Hepatocyte (in vitro differentiated cells): ENCODE results near the gene ZNF664. TPM values are rescaled to one million over a fixed set of nuclear protein-coding genes. Genes with fewer than 3 reads are reported as not detected.

Experiments used
- DNase-seq: peaks from one replicate; pipeline ENCODE4 v3.0.0-alpha.2; 2016; ENCODE audit warnings: low spot score
- H2AFZ ChIP-seq: fragments of 200-600 bp; sonication (generic); 2 replicates; pipeline ENCODE4 v1.6.0; 2016; ENCODE audit warnings: antibody characterized with exemption, mild to moderate bottlenecking
- H3K27ac ChIP-seq: fragments of 200-600 bp; sonication (generic); 2 replicates; pipeline ENCODE4 v1.5.1; 2016; ENCODE audit warnings: mild to moderate bottlenecking
- H3K27me3 ChIP-seq: fragments of 200-600 bp; sonication (generic); 2 replicates; pipeline ENCODE4 v1.6.1; 2016
- H3K36me3 ChIP-seq: fragments of 200-600 bp; sonication (generic); replicated peaks from 2 replicates; pipeline ENCODE4 v1.5.1; 2016; ENCODE audit warnings: low read depth; ENCODE audit not compliant: insufficient read depth
- H3K4me1 ChIP-seq: fragments of 200-600 bp; sonication (generic); 2 replicates; pipeline ENCODE4 v1.5.1; 2016; ENCODE audit warnings: mild to moderate bottlenecking, moderate library complexity; ENCODE audit not compliant: insufficient read depth
- H3K4me2 ChIP-seq: fragments of 200-600 bp; sonication (generic); 2 replicates; pipeline ENCODE4 v1.6.0; 2016
- H3K4me3 ChIP-seq: fragments of 200-600 bp; sonication (generic); 2 replicates; pipeline ENCODE4 v1.5.1; 2016; ENCODE audit warnings: mild to moderate bottlenecking
- H3K79me2 ChIP-seq: fragments of 200-600 bp; sonication (generic); 2 replicates; pipeline ENCODE4 v1.6.0; 2017; ENCODE audit warnings: mild to moderate bottlenecking
- H3K9me2 ChIP-seq: fragments of 200-600 bp; sonication (generic); replicated peaks from 2 replicates; pipeline ENCODE4 v1.6.0; 2017; ENCODE audit warnings: mild to moderate bottlenecking; ENCODE audit not compliant: insufficient read depth
- H3K9me3 ChIP-seq: fragments of 200-600 bp; sonication (generic); 2 replicates; pipeline ENCODE4 v1.5.1; 2016; ENCODE audit warnings: low read depth, mild to moderate bottlenecking
- H4K20me1 ChIP-seq: fragments of 200-600 bp; sonication (generic); 2 replicates; pipeline ENCODE4 v1.6.0; 2016; ENCODE audit warnings: mild to moderate bottlenecking; ENCODE audit not compliant: insufficient read depth, poor library complexity, severe bottlenecking
- CTCF ChIP-seq: fragments of 200-600 bp; sonication (generic); IDR thresholded peaks from 2 replicates; pipeline ENCODE4 v1.5.1; 2016; ENCODE audit warnings: antibody characterized with exemption, mild to moderate bottlenecking; ENCODE audit not compliant: poor library complexity
- EZH2 ChIP-seq: fragments of 200-600 bp; sonication (generic); IDR thresholded peaks from 2 replicates; pipeline ENCODE4 v1.6.1; 2016; ENCODE audit warnings: antibody characterized with exemption, mild to moderate bottlenecking, borderline replicate concordance
- EZH2phosphoT487 ChIP-seq: fragments of 200-600 bp; sonication (generic); IDR thresholded peaks from one replicate; pipeline ENCODE4 v1.6.1; 2018; ENCODE audit warnings: antibody characterized with exemption, mild to moderate bottlenecking, low read depth, moderate library complexity; ENCODE audit not compliant: unreplicated experiment, severe bottlenecking
- WGBS: methylation state at CpG from one replicate; pipeline ENCODE4 v1.1.6; 2016; ENCODE audit warnings: low lambda C conversion rate; ENCODE audit errors: missing lambda C conversion rate; 5-methylcytosine and 5-hydroxymethylcytosine counted together
- polyA plus RNA-seq: library from polyadenylated mRNA; unstranded; fragments of >200 nt; fragmentation: Nextera tagmentation; extraction: Ambion mirVana; gene quantifications from 2 replicates; pipeline ENCODE4 v1.2.1, GENCODE V29; 2016
- total RNA-seq: library from RNA; depleted of rRNA; stranded (reverse); fragments of >200 nt; gene quantifications from 2 replicates; pipeline ENCODE4 v1.2.3, GENCODE V29; 2014

ZNF664 gene
- total and polyA plus RNA-seq, 2 experiments from 2014 or later: 17.6 to 80.4 TPM

- H3K4me3 ChIP-seq: no peak overlapping the region
- peaks cover 4% of the 10 kb centered on the region for H3K4me1 ChIP-seq
- H2AFZ ChIP-seq: no peak overlapping the region
- WGBS: 68% methylated on average over 8 of the region's 8 CpGs
- H3K4me2 ChIP-seq: no peak overlapping the region
- H3K27me3 ChIP-seq: no peaks in the 10 kb centered on the region
- TF ChIP-seq EZH2 (no peak), EZH2phosphoT487 (no peak), CTCF (no peak)
- H3K36me3 ChIP-seq: no peaks in the 10 kb centered on the region
- no peak overlapping the region for H3K27ac ChIP-seq
- H3K9me2 ChIP-seq: no peaks in the 10 kb centered on the region
- H4K20me1 ChIP-seq: no peaks in the 10 kb centered on the region
- H3K9me3 ChIP-seq: no peaks in the 10 kb centered on the region
- no peak for DNase-seq
- H3K79me2 ChIP-seq: peaks cover 31% of the 10 kb centered on the region
These were observed 14.6 kb upstream of the ZNF664 start for GRCh38 chr12:123958462-123958861.

GRCh38 chr12:123958876-123959275 lies 14.1 kb upstream of the ZNF664 start:
- Histone ChIP-seq H3K9me2 (no peaks in the 10 kb centered on the region), H3K27me3 (no peaks in the 10 kb centered on the region), H3K4me3 (no peak overlapping the region), H4K20me1 (no peaks in the 10 kb centered on the region), H3K9me3 (no peaks in the 10 kb centered on the region), H3K79me2 (peaks cover 29% of the 10 kb centered on the region), H3K36me3 (no peaks in the 10 kb centered on the region), H2AFZ (no peak overlapping the region), H3K27ac (no peak overlapping the region), H3K4me1 (peaks cover 7% of the 10 kb centered on the region), H3K4me2 (no peak overlapping the region)
- no peak for DNase-seq
- WGBS: 67% methylated on average over 9 of the region's 9 CpGs
- TF ChIP-seq EZH2phosphoT487 (no peak), EZH2 (no peak), CTCF (no peak)

GRCh38 chr12:123960029-123960735 lies 12.8 kb upstream of the ZNF664 start:
- Histone ChIP-seq H3K4me1 (peaks cover 7% of the 10 kb centered on the region), H3K79me2 (peaks cover 36% of the 10 kb centered on the region), H3K4me3 (no peak overlapping the region), H2AFZ (no peak overlapping the region), H3K36me3 (no peaks in the 10 kb centered on the region), H3K27ac (no peak overlapping the region), H3K27me3 (no peaks in the 10 kb centered on the region), H4K20me1 (no peaks in the 10 kb centered on the region), H3K9me3 (no peaks in the 10 kb centered on the region), H3K4me2 (no peak overlapping the region), H3K9me2 (no peaks in the 10 kb centered on the region)
- no peak for DNase-seq
- 81% methylated on average over 9 of the region's 9 CpGs for WGBS
- TF ChIP-seq EZH2 (no peak), EZH2phosphoT487 (no peak), CTCF (no peak)
